Stomach (tissue), 9 donors: ENCODE measurements around the gene RSKR. TPM values are rescaled to one million over a fixed set of nuclear protein-coding genes. Genes with fewer than 3 reads are reported as not detected.

Experiments used
- DNase-seq, 2 donors: peaks; one replicate each; pipeline versions ENCODE4 v3.0.0 to v3.0.0-alpha.2; 2013 to 2019
- H3K27ac ChIP-seq, 5 donors: fragments of 200-600 bp in 4 of 5; sonication (generic) in 4 of 5; one replicate each; pipeline ENCODE4 v1.5.1; 2013 to 2019; ENCODE audit warnings: mild to moderate bottlenecking in 1 of 5, moderate library complexity in 1 of 5
- H3K27me3 ChIP-seq, 3 donors: fragments of 200-600 bp; sonication (generic); one replicate each; pipeline ENCODE4 v1.5.1; 2017 to 2019; ENCODE audit warnings: mixed run types in 1 of 3
- H3K36me3 ChIP-seq, 4 donors: fragments of 200-600 bp; sonication (generic); 1 replicate in 3 of 4; 2 replicates in 1 of 4; pipeline ENCODE4 v1.5.1; 2016 to 2019
- H3K4me1 ChIP-seq, 4 donors: fragments of 200-600 bp; sonication (generic); one replicate each; pipeline ENCODE4 v1.5.1; 2016 to 2019
- H3K4me3 ChIP-seq, 4 donors: fragments of 200-600 bp; sonication (generic) in 3 of 4; one replicate each; pipeline ENCODE4 v1.5.1; 2016 to 2019; ENCODE audit warnings: mild to moderate bottlenecking in 1 of 4
- H3K9me3 ChIP-seq, 4 donors: fragments of 200-600 bp; sonication (generic); one replicate each; pipeline ENCODE4 v1.5.1; 2016 to 2019
- EP300 ChIP-seq: sonication (generic); formaldehyde crosslinking; IDR thresholded peaks from one replicate; pipeline ENCODE4 v1.6.1; 2017; ENCODE audit warnings: antibody characterized with exemption
- POLR2A ChIP-seq, 4 donors: fragments of 450-650 bp; IDR thresholded peaks; one replicate each; pipeline ENCODE4 v1.6.1; 2016; ENCODE audit warnings: antibody characterized with exemption in 4 of 4, control low read depth in 2 of 4, mild to moderate bottlenecking in 1 of 4, moderate library complexity in 1 of 4
- POLR2AphosphoS5 ChIP-seq, 3 donors: sonication (generic); formaldehyde crosslinking; IDR thresholded peaks; one replicate each; pipeline ENCODE4 v1.6.1; 2016; ENCODE audit warnings: antibody characterized with exemption in 3 of 3
- WGBS, 5 donors: extraction: QIAGEN DNeasy Blood & Tissue Kit in 3 of 5; methylation state at CpG; one replicate each; pipeline versions ENCODE4 v1.1.5 to v1.1.7; 2013 to 2018; 5-methylcytosine and 5-hydroxymethylcytosine counted together
- intact Hi-C: fragments of 100-400 bp; cut with DNase I; formaldehyde crosslinking; loops from one replicate; pipeline ENCODE4 v1.15.1; 2023; ENCODE audit warnings: low total_unique reads
- polyA plus RNA-seq, 3 donors: library from polyadenylated mRNA; stranded (reverse); fragments of 200-250 nt; gene quantifications; one replicate each; pipeline ENCODE4 v1.2.3, GENCODE V29; 2013
- total RNA-seq, 5 donors: library from RNA; depleted of rRNA; stranded (reverse); fragments of >200 nt; gene quantifications; one replicate each; pipeline versions ENCODE4 v1.1.0 to v1.2.3, GENCODE V29; 2014 to 2016
- TF ChIP-seq, protein P1 (sequence below), 7 experiments: fragments of 450-650 bp in 4 of 7; fragments of 200-600 bp in 3 of 7; sonication (generic) in 3 of 7; IDR thresholded peaks; one replicate each; pipeline ENCODE4 v1.5.1; 2016 to 2019; ENCODE audit warnings: antibody characterized with exemption in 7 of 7, control low read depth in 2 of 7, mild to moderate bottlenecking in 1 of 7
- donor health status: healthy with polysubstance abuse.
- donor health status: Bipolar disorder and iron deficiency.
- donor health status: healthy.

RSKR gene
- total and polyA plus RNA-seq, 8 donors = 0.31 to 36.2 (median 9.5) TPM

GRCh38 chr17:28599311-28600184 lies 14.4 kb downstream of the RSKR start:
- no peaks in the 10 kb centered on the region for H3K9me3 ChIP-seq
- no peaks in the 10 kb centered on the region for H3K36me3 ChIP-seq
- peak overlapping the region; percentile 96 to 97 (median 97) for H3K27ac ChIP-seq
- H3K4me3 ChIP-seq = peak overlapping the region; percentile 66 to 71 (median 69)
- TF ChIP-seq POLR2AphosphoS5 (IDR thresholded peaks at IDR 0.05) = no peak
- no peak for TF ChIP-seq EP300
- no peak for TF ChIP-seq POLR2A (IDR thresholded peaks at IDR 0.05)
- TF ChIP-seq, protein P1, sequence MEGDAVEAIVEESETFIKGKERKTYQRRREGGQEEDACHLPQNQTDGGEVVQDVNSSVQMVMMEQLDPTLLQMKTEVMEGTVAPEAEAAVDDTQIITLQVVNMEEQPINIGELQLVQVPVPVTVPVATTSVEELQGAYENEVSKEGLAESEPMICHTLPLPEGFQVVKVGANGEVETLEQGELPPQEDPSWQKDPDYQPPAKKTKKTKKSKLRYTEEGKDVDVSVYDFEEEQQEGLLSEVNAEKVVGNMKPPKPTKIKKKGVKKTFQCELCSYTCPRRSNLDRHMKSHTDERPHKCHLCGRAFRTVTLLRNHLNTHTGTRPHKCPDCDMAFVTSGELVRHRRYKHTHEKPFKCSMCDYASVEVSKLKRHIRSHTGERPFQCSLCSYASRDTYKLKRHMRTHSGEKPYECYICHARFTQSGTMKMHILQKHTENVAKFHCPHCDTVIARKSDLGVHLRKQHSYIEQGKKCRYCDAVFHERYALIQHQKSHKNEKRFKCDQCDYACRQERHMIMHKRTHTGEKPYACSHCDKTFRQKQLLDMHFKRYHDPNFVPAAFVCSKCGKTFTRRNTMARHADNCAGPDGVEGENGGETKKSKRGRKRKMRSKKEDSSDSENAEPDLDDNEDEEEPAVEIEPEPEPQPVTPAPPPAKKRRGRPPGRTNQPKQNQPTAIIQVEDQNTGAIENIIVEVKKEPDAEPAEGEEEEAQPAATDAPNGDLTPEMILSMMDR (IDR thresholded peaks at IDR 0.05) = no peak
- 6 to 9% (median 8%) methylated on average over 38 to 40 of the region's 40 CpGs for WGBS, 5 donors
- no peaks in the 10 kb centered on the region for H3K27me3 ChIP-seq
- H3K4me1 ChIP-seq = peaks cover 0 to 28% (median 23%) of the 10 kb centered on the region in 4 donors
- peak; percentile 71 to 86 for DNase-seq
- intact Hi-C loops = no loop called here

DNA sequence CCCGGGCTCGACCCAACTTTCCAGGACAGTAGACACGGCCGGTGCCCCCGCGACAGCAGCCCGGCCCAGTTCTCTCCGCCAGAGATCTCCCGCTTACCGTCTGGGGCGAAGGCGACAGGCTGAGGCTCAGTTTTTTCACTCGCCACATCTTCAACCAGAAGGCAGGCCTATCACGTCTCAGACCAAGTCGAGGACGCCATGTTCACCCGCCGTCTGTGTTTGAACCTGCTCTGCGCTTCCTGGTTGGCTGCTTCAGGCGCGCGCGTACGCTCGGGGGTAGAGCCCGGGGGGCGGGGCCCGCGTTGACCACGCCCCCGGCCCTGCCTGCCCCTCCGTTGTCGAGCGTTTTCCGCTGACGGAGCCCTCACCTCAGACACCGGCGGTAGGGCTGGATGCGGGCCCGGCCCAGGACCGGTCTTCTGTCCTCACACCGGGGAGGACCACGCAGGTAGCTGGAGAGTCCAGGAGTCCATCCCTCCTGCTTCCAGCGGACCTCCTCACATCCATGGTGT lies 15.1 kb downstream of the RSKR start, which contains the start of gene SPAG5:
TSS of gene SPAG5 (minus strand) at position 227 of the 512 bp plus-strand sequence. CDS start at position 148, 79 bp downstream.
- DNase-seq = peak; percentile 96 to 98
- peaks cover 0 to 28% (median 23%) of the 10 kb centered on the region in 4 donors for H3K4me1 ChIP-seq
- peak within 1 kb of the TSS; percentile 66 to 71 (median 69) for H3K4me3 ChIP-seq
- no peaks in the 10 kb centered on the region for H3K27me3 ChIP-seq
- H3K36me3 ChIP-seq = no peaks in the 10 kb centered on the region
- 0 to 1% (median 0%) methylated on average over 29 to 44 of the region's 44 CpGs for WGBS, 5 donors
- intact Hi-C loops = no loop called here
- TF ChIP-seq EP300 (no peak), POLR2AphosphoS5 (IDR thresholded peaks at IDR 0.05) (peak; percentile 94 to 97 (median 95)), POLR2A (IDR thresholded peaks at IDR 0.05) (peak in 2 of 4 donors; percentile 40 to 67)
- H3K9me3 ChIP-seq = no peaks in the 10 kb centered on the region
- peak within 1 kb of the TSS; percentile 96 to 97 (median 97) for H3K27ac ChIP-seq

- H3K27ac ChIP-seq = peak overlapping the region in 4 of 5 donors; percentile 96 to 97 (median 96)
- peak overlapping the region; percentile 66 to 71 (median 69) for H3K4me3 ChIP-seq
- no peaks in the 10 kb centered on the region for H3K27me3 ChIP-seq
- intact Hi-C loops = no loop called here
- H3K4me1 ChIP-seq = peaks cover 0 to 28% (median 23%) of the 10 kb centered on the region in 4 donors
- H3K36me3 ChIP-seq = peaks cover 0 to 2% (median 0%) of the 10 kb centered on the region in 4 donors
- no peak for DNase-seq
- no peaks in the 10 kb centered on the region for H3K9me3 ChIP-seq
- 2 to 4% (median 2%) methylated on average over 15 to 17 of the region's 17 CpGs for WGBS, 5 donors
- no peak for TF ChIP-seq EP300
- TF ChIP-seq, protein P1 (IDR thresholded peaks at IDR 0.05) = no peak
Observed at GRCh38 chr17:28598389-28598788, 15.6 kb downstream of the RSKR start.

DNA sequence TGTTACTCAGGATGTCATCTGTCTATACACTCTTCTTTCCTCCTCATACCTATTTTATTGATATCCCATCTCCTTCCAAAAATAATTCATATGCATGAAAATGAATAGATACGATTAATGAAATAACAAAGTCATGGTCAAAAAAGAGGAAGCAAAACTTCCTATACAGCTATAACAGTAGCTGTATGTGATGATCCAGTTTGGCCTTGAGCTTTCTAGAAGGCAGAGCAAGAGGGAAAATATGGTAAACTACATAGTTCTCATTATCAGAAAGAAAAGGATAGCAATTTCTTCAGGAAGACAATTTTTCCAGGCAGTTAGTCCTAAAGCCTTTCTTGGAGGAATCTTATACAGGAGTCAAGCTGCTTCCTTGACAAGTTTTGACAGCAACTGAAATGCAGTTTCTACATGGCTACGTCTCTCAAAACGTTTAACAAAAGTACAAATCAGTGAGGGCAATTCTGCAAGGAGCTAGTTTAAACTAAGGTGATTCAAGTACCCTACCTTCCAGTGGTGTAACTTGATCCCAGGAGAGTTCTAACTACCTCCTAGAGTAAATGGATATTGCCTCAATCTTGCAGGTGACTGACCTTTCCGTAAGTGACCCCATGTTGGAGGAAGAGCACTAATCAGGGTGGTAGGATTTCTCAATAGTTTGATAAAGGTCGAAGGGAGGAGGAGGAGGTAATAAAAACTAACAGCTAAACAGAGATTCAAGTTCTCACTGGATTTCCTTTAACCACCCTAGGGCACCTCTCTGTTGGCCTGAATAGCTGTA lies 16.2 kb downstream of the RSKR start:
- 30 to 38% (median 34%) methylated on average over 5 of the region's 5 CpGs for WGBS, 5 donors
- H3K4me1 ChIP-seq = peaks cover 0 to 28% (median 23%) of the 10 kb centered on the region in 4 donors
- H3K27me3 ChIP-seq = no peaks in the 10 kb centered on the region
- no peaks in the 10 kb centered on the region for H3K9me3 ChIP-seq
- no peak for TF ChIP-seq POLR2A (IDR thresholded peaks at IDR 0.05)
- TF ChIP-seq EP300 = no peak
- TF ChIP-seq, protein P1 (IDR thresholded peaks at IDR 0.05) = no peak
- TF ChIP-seq POLR2AphosphoS5 (IDR thresholded peaks at IDR 0.05) = no peak
- peak overlapping the region in 1 of 5 donors; percentile 96 for H3K27ac ChIP-seq
- DNase-seq = no peak
- H3K4me3 ChIP-seq = peak overlapping the region in 3 of 4 donors; percentile 68 to 71 (median 70)
- peaks cover 0 to 8% (median 0%) of the 10 kb centered on the region in 4 donors for H3K36me3 ChIP-seq
- intact Hi-C loops = no loop called here
